ENCODE results near the gene ADGRG6.
"Not testable (repeated sequence)": the region's sequence is repeated elsewhere in the genome, so short reads cannot be mapped to it uniquely, and the experiment has no call there.

Gene ADGRG6

GRCh38 chr6:142301651-142302391 lies at the start of gene ADGRG6:
Gene ADGRG6, plus strand, starts transcription at chr6:142302007. Its CDS starts 323 bp downstream, at chr6:142302330.
- no peak for DNase-seq

- no peak for DNase-seq
These were observed 47.3 kb upstream of the ADGRG6 start for GRCh38 chr6:142254513-142254912.

- no peak for DNase-seq
These were observed 46.0 kb upstream of the ADGRG6 start for GRCh38 chr6:142255785-142256184.

GRCh38 chr6:142258305-142258704 lies 43.5 kb upstream of the ADGRG6 start:
- DNase-seq = no peak

GRCh38 chr6:142258757-142259156 lies 43.0 kb upstream of the ADGRG6 start:
- no peak for DNase-seq

- no peak for DNase-seq
These were observed 41.1 kb upstream of the ADGRG6 start for GRCh38 chr6:142260748-142261147.

- DNase-seq = no peak
These were observed 39.6 kb upstream of the ADGRG6 start for GRCh38 chr6:142262231-142262630.

GRCh38 chr6:142265476-142265875 lies 36.3 kb upstream of the ADGRG6 start:
- DNase-seq = no peak

- no peak for DNase-seq
These were observed 35.7 kb upstream of the ADGRG6 start for GRCh38 chr6:142266060-142266459.

- no peak for DNase-seq
These were observed 30.3 kb upstream of the ADGRG6 start for GRCh38 chr6:142271476-142271875.

GRCh38 chr6:142274656-142275055 lies 27.2 kb upstream of the ADGRG6 start:
- no peak for DNase-seq

GRCh38 chr6:142275236-142276006 lies 26.4 kb upstream of the ADGRG6 start:
- DNase-seq = no peak

GRCh38 chr6:142276256-142276655 lies 25.6 kb upstream of the ADGRG6 start:
- DNase-seq = no peak

GRCh38 chr6:142279350-142280180 lies 22.2 kb upstream of the ADGRG6 start:
- DNase-seq = no peak

GRCh38 chr6:142280265-142280664 lies 21.5 kb upstream of the ADGRG6 start:
- DNase-seq = no peak

- DNase-seq = no peak
These were observed 20.9 kb upstream of the ADGRG6 start for GRCh38 chr6:142280927-142281326.

GRCh38 chr6:142283138-142283537 lies 18.7 kb upstream of the ADGRG6 start:
- not testable (repeated sequence) for DNase-seq

GRCh38 chr6:142284419-142284818 lies 17.4 kb upstream of the ADGRG6 start:
- no peak for DNase-seq

GRCh38 chr6:142285235-142286087 lies 16.3 kb upstream of the ADGRG6 start:
- DNase-seq = no peak

- DNase-seq = no peak
These were observed 15.8 kb upstream of the ADGRG6 start for GRCh38 chr6:142286088-142286409.

- no peak for DNase-seq
These were observed 12.1 kb upstream of the ADGRG6 start for GRCh38 chr6:142289687-142290086.

GRCh38 chr6:142290851-142291250 lies 11.0 kb upstream of the ADGRG6 start:
- no peak for DNase-seq

GRCh38 chr6:142291512-142291911 lies 10.3 kb upstream of the ADGRG6 start:
- no peak for DNase-seq

Measured in NCI-H446 (cell line).